HepG2 (cell line): ENCODE data around the gene STK11. TPM values are rescaled to one million over a fixed set of nuclear protein-coding genes. Genes with fewer than 3 reads are reported as not detected.

Source experiments
- FOXP1 ChIP-seq, 2 experiments: fragments of 450-650 bp in 1 of 2; IDR thresholded peaks; 2 replicates each; pipeline ENCODE4 v1.6.1; 2017 to 2018; ENCODE audit warnings: antibody characterized with exemption in 1 of 2
- HNF4G ChIP-seq, 2 experiments: sonication (generic) in 1 of 2; formaldehyde crosslinking in 1 of 2; IDR thresholded peaks; 2 replicates each; pipeline versions ENCODE4 v1.4.0 to v1.6.1; 2011 to 2020; ENCODE audit warnings: borderline replicate concordance in 2 of 2, low read depth in 2 of 2, mild to moderate bottlenecking in 2 of 2, low read length in 1 of 2, missing genetic modification reagents in 1 of 2, moderate library complexity in 1 of 2
- JUND ChIP-seq: sonication (generic); formaldehyde crosslinking; IDR thresholded peaks from 2 replicates; pipeline ENCODE4 v1.8.0; 2022; ENCODE audit warnings: mild to moderate bottlenecking, missing genetic modification reagents
- MAX ChIP-seq: IDR thresholded peaks from 2 replicates; pipeline ENCODE4 v1.6.1; 2012; ENCODE audit warnings: inconsistent platforms
- NFKBIZ ChIP-seq: IDR thresholded peaks from 2 replicates; pipeline ENCODE4 v1.6.1; 2018; ENCODE audit warnings: missing genetic modification reagents, missing compliant biosample characterization
- WIZ ChIP-seq: sonication (generic); formaldehyde crosslinking; IDR thresholded peaks from 2 replicates; pipeline ENCODE4 v1.5.1; 2020; ENCODE audit warnings: mild to moderate bottlenecking, missing genetic modification reagents
- ZBTB40 ChIP-seq, 2 experiments: fragments of 450-650 bp in 1 of 2; sonication (generic) in 1 of 2; formaldehyde crosslinking in 1 of 2; IDR thresholded peaks; 2 replicates each; pipeline versions ENCODE4 v1.6.1 to v1.8.0; 2016 to 2022; ENCODE audit warnings: antibody characterized with exemption in 1 of 2, mild to moderate bottlenecking in 1 of 2, missing genetic modification reagents in 1 of 2
- ZBTB43 ChIP-seq: sonication (generic); formaldehyde crosslinking; conservative IDR thresholded peaks from 2 replicates; pipeline ENCODE4 v1.4.0; 2020; ENCODE audit warnings: missing genetic modification reagents
- ZNF337 ChIP-seq: sonication (generic); formaldehyde crosslinking; IDR thresholded peaks from 2 replicates; pipeline ENCODE4 v1.5.1; 2020; ENCODE audit warnings: missing genetic modification reagents, low read depth, mild to moderate bottlenecking, borderline replicate concordance
- ZNF543 ChIP-seq: sonication (generic); formaldehyde crosslinking; IDR thresholded peaks from 2 replicates; pipeline ENCODE4 v1.4.0; 2020; ENCODE audit warnings: mild to moderate bottlenecking, missing genetic modification reagents
- ZNF572 ChIP-seq: sonication (generic); formaldehyde crosslinking; IDR thresholded peaks from 2 replicates; pipeline ENCODE4 v1.5.1; 2020; ENCODE audit warnings: mild to moderate bottlenecking, missing genetic modification reagents
- ZNF720 ChIP-seq: sonication (generic); formaldehyde crosslinking; IDR thresholded peaks from 2 replicates; pipeline ENCODE4 v1.4.0; 2020; ENCODE audit warnings: missing genetic modification reagents
- ZNF775 ChIP-seq: sonication (generic); formaldehyde crosslinking; IDR thresholded peaks from 2 replicates; pipeline ENCODE4 v1.4.0; 2020; ENCODE audit warnings: missing genetic modification reagents, mild to moderate bottlenecking, moderate library complexity, borderline replicate concordance
- ZNF891 ChIP-seq: sonication (generic); formaldehyde crosslinking; IDR thresholded peaks from 2 replicates; pipeline ENCODE4 v1.5.0; 2020; ENCODE audit warnings: mild to moderate bottlenecking, missing genetic modification reagents
- ZSCAN9 ChIP-seq: IDR thresholded peaks from 2 replicates; pipeline ENCODE4 v1.6.1; 2016; ENCODE audit warnings: borderline replicate concordance
- polyA plus RNA-seq, 8 experiments: library from polyadenylated mRNA; depleted of rRNA in 3 of 8; stranded (reverse) in 7 of 8; unstranded in 1 of 8; fragments of >200 nt; fragmentation: Illumina TruSeq in 4 of 8; extraction: Trizol in 4 of 8; gene quantifications; 2 replicates each; pipeline versions ENCODE4 v1.2.1 to v1.2.3, GENCODE V29; 2011 to 2016; ENCODE audit warnings: low read depth in 4 of 8, missing spikeins in 1 of 8, mixed read lengths in 1 of 8; ENCODE audit not compliant: insufficient read depth in 1 of 8
- total RNA-seq, 5 experiments: library from RNA; depleted of rRNA; stranded (reverse); fragments of >200 nt; fragmentation: Illumina TruSeq; extraction: Trizol; gene quantifications; 2 replicates each; pipeline ENCODE4 v1.2.3, GENCODE V29; 2016; ENCODE audit warnings: low read depth in 1 of 5

STK11 gene
- total and polyA plus RNA-seq, 2 of the 13 experiments (the other 11 are each of a cell fraction or from before 2014, with no cell fraction given): 27.5 to 43.6 TPM

GRCh38 chr19:1264801-1265614 is 59.4 kb downstream of the STK11 start (continued):
- TF ChIP-seq ZBTB40 (IDR thresholded peaks at IDR 0.05) (no peak), ZBTB40 (CRISPR knock-in tag; IDR thresholded peaks at IDR 0.05) (0 out of 2 replicates have a peak, but pooled peaks have one; percentile 22), ZNF720 (CRISPR knock-in tag) (peak; percentile 54; the same call in 1 of the 2 replicates), ZBTB43 (0 out of 2 replicates have a peak, but pooled peaks have one; percentile 27), MAX (peak; percentile 74), JUND (CRISPR knock-in tag) (peak; percentile 100), FOXP1 (IDR thresholded peaks at IDR 0.05) (no peak), FOXP1 (CRISPR knock-in tag; IDR thresholded peaks at IDR 0.05) (no peak; the same call in 1 of the 2 replicates), ZNF337 (CRISPR knock-in tag) (no peak), ZNF572 (CRISPR knock-in tag) (no peak), WIZ (CRISPR knock-in tag) (no peak), ZSCAN9 (peak; percentile 69; the same call in 1 of the 2 replicates), ZNF775 (CRISPR knock-in tag) (no peak), ZNF891 (CRISPR knock-in tag) (peak; percentile 59; the same call in 1 of the 2 replicates), ZNF543 (CRISPR knock-in tag) (no peak), HNF4G (IDR thresholded peaks at IDR 0.05; ENCODE audit: borderline replicate concordance, low read depth, low read length) (peak; percentile 59; the same call in 1 of the 2 replicates), HNF4G (CRISPR knock-in tag; IDR thresholded peaks at IDR 0.05; ENCODE audit: borderline replicate concordance, low read depth) (peak; percentile 58; the same call in 1 of the 2 replicates), NFKBIZ (CRISPR knock-in tag) (peak; percentile 73; the same call in 1 of the 2 replicates)
